Activated CD4-positive, alpha-beta T cell treated with anti-CD3 and anti-CD28 coated beads for 1 hour (primary cell): ENCODE results near the gene SIN3B.

ENCODE experiments used
- DNase-seq: peaks from one replicate; pipeline ENCODE4 v3.0.0-alpha.2; 2020

Gene SIN3B

GRCh38 chr19:16889883-16890460 is 60.8 kb downstream of the SIN3B start:
- DNase-seq = no peak

DNA sequence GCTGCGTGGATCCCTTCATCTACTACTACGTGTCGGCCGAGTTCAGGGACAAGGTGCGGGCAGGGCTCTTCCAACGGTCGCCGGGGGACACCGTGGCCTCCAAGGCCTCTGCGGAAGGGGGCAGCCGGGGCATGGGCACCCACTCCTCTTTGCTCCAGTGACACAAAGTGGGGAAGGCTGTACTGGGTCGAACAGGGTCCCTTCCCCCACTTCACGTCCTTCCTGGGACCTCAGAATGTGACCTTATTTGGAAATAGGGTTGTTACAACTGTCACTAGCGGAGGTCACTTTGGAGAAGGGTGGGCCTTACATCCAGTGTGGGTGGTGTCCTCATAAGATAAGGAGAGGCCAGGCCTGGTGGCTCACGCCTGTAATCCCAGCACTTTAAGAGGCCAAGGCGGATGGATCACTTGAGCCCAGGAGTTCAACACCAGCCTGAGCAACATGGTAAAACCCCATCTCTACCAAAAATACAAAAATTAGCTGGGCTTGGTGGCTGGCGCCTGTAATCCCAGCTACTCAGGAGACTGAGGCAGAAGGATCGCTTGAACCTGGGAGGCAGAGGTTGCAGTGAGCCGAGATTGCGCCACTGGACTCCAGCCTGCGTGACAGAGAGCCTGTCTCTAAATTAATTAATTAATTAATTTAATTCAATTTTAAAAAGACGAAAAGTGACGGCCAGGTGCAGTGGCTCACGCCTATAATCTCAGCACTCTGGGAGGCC is 61.4 kb downstream of the SIN3B start:
- no peak for DNase-seq

GRCh38 chr19:16891696-16892382 is 62.6 kb downstream of the SIN3B start:
- DNase-seq = no peak

GRCh38 chr19:16892436-16892835 is 63.2 kb downstream of the SIN3B start:
- DNase-seq = no peak

DNA sequence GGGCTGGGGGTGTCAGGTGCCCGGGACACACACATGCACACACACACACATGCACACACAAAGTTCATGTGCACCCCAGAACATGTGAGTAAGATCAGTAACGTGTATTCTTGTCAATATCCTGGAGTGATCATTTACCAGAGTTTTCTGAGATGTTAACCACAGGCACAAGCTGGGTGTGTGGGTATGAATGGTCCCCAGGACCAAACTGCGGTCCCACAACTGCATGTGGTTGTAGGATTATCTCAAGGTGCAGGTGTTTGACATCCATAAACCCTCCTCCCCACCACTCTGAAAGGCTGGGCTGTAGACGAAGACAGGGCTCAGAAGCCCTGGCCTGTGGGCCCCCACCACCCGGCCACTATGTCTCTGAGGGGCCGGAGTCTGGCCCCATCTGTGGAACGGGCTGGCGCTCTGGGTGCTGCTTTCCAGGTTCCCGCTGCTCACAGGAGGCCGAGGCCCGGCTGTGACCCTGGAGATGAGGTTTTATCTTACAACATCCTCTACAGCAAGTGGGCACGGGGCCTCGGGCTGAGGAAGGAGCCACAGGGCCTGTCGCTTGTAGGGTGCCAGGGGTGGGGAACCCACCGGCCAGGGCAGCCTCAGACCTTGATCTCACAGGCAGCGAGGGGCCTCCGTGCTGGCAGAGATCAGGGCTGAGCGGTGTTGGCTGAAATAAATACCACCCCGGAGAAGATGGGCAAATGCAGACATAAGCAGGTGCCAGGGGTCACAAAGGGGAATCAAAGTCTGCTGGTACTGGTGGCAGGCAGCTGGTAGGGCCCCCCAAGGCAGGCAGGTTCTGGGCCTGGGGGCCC is 63.9 kb downstream of the SIN3B start:
- DNase-seq = no peak

- DNase-seq = no peak
Measured at GRCh38 chr19:16893686-16893989, 64.4 kb downstream of the SIN3B start.

DNA sequence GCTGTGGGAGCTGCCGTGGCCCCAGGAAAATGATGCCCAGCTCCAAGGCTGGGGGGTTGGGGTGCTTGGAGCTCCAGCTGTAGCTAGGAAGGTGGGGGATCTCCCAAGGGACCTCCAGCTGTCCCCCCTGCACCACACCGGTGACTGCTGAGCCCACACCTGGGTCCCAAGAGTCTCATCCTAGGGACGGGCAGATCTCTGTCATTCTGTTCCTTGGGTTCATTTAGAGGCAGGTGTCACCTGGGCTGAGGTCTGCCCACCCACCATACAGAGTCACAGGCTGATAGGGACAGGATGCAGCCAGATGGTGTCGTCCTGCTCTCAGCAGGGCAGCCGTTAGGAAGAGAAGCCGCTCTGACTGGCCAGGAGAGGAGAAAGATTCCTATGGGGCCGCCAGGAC is 64.9 kb downstream of the SIN3B start:
- no peak for DNase-seq

GRCh38 chr19:16895467-16896145 is 66.4 kb downstream of the SIN3B start:
- DNase-seq = no peak

- DNase-seq = no peak
Measured at GRCh38 chr19:16896146-16897028, 67.2 kb downstream of the SIN3B start.

GRCh38 chr19:16897029-16897855 is 68.0 kb downstream of the SIN3B start:
- DNase-seq = peak; percentile 23

DNA sequence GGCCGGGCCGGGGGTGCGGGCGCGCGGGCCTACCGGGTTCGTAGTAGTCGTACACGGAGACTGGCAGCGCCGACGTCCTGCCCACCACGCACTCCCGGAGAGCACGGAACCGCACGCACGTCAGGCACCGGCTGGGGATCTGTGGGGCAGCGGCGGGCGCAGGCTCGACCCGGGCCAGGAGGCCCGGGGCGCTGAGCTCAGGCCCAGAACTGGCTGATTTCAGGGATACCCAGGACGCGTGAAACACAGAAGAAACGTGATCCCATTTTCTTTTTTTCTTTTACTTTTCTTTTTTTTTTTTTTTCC is 68.6 kb downstream of the SIN3B start:
- no peak for DNase-seq

- no peak for DNase-seq
Measured at GRCh38 chr19:16898361-16899015, 69.3 kb downstream of the SIN3B start.

DNA sequence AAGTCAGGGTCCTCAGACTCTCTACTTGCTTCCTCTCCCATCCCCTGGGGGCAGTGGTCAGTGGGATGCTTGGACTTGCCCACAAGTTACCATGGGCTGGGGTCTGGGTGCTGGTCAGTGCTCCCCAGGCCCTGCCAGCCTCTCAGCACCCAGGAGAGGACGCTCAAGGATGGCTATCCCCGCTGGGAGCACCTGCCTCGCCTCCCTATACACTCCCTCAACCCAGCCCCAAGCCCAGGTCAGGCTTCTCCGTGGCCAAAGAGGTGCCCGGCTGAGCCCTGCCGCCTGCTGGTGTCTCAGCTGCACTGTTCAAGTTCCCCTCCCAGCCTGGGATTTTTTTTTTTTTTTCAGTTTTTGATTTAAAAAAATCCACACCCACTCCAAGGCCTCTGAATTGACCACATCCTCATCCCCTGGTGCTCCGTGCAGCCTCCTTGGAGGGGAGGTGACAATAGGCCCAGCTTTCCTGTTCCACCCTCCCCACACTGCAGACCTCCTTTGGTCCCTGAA is 70.4 kb downstream of the SIN3B start:
- DNase-seq = no peak

DNA sequence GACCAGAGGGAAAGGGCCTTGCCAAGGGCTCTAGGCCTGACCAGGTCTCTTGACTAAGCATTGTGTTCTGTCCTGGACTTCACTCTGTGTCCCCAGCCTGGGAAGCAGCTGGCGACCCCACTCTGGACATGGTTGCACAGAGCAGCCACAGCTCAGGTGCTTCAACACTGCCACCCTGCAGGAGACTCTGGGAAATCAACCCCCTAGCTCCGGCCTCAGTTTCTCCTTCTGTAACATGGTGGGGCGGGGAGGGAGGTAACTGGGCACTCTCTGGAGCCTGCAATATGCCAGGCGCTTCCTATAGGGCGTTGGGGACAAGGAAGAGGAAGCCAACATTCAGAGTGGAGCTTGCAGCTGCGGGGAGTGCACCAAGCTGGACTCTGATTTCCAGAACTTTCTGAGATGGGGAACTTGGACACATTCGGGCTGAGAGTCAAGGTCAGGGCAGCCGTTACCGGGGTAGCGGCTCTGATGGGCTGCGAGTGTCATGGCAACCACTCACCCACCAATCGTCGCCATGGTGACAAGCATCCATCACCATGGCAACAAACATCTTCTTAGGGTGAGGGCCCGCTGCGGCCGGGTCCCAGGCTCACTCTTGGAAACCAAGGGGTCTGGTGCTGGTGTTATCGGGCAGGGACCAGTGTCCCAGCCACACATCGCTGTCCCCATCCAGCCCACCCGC is 72.4 kb downstream of the SIN3B start:
- DNase-seq = no peak

DNA sequence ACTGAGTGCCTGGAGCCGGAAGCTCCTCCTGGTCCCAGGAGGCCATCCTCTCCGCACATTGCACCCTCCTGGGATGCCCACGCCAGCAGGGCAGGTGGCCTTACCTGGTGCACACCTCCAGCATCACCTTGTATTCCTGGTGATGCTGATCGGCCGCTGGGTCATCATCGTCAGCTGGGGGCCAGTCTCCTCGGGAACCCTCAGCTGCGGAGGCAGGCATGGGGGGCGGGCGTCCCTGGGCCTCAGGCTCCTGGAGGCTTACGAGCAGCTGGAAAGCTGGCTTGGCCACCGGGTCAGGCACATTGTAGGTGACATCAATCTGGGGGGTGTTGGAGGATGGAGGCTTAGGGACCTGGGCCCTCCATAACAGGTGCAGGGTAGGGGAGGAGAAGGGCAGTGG is 73.3 kb downstream of the SIN3B start:
- DNase-seq = no peak

GRCh38 chr19:16903347-16903746 is 74.1 kb downstream of the SIN3B start:
- no peak for DNase-seq

GRCh38 chr19:16904599-16904998 is 75.4 kb downstream of the SIN3B start:
- DNase-seq = no peak

DNA sequence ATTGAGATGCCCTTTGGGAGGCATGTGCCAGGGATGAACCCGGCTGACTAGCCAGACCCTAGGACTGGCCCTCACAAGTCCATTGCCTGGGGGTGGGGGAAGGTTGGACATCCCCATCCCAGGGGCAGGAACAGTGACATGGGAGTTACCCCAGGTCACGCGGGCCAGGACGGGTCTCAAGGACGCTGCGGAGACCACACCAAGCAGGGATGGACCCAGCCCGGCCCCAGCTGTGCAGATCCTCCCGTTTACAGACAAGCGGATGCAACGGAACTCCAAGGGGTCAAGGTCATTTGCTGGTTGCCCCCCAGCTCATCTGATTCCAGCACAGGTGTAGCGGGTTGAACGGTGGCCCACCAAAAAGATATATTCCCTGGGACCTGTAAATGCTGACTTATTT is 79.6 kb downstream of the SIN3B start:
- DNase-seq = no peak

DNA sequence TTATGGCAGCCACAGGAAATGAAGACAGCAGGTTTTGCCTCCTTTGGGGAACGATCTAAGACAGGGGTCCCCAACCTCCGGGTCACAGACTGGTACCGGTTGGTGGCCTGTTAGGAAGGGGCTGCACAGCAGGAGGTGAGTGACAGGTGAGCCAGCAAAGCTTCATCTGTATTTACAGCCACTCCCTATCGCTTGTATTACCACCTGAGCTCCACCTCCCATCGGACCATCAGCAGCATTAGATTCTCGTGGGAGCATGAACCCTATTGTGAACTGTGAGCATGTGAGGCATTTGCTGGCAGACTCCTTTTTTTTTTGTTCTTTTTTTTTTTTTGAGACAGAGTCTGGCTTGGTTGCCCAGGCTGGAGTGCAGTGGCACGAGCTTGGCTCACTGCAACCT is 81.8 kb downstream of the SIN3B start:
- DNase-seq = no peak

DNA sequence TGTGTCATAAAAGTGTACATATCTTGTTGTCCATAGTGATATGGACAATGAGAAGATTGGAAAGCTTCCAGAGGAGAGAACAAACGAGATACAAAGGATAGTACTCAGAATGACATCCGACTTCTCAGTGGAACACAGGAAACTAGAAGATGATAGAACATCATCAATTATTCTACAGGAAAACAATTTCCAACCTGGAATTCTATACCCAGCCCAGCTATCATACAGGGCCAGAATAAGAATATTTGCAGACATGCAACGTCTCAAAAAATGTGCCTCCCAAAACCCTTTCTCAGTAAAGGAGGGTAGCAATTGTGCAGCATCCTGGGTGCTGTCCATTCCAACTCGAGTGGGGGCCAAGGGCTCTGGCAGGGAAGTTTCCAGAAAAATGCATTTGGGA is 83.6 kb downstream of the SIN3B start:
- DNase-seq = no peak
